Measurements from ENCODE around the gene AEBP2. TPM values are rescaled to one million over a fixed set of nuclear protein-coding genes. Genes with fewer than 3 reads are reported as not detected.
A peak's percentile ranks its signal among the peaks of the same experiment; 100 is the strongest.
"Not testable (repeated sequence)": the region's sequence is repeated elsewhere in the genome, so short reads cannot be mapped to it uniquely, and the experiment has no call there.

Gene AEBP2
- total RNA-seq, 2 donors from 2014 or later: 28.2 to 31.5 TPM

DNA sequence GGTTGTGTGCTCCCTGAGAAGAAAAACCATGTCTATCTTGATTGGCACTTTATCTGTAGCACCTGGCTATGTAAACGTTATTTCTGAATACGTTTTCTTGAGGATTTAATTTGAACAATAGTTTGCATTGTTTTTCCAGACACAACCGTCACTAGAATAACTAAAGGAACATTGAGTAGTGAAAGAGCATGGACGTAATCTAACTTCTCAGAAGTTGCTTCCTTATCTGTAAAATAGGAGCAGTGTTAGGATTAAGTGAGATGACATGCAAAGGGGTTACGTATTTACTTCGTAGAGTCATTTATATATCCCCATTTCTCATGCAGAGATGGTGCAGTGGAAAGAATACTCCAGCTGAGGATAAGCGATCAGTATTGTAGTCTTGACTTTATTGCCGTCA is 8.1 kb downstream of the AEBP2 start:
- no peak for ATAC-seq
- intact Hi-C loops (cut with DNase I): no loop called here
- no peak for DNase-seq

DNA sequence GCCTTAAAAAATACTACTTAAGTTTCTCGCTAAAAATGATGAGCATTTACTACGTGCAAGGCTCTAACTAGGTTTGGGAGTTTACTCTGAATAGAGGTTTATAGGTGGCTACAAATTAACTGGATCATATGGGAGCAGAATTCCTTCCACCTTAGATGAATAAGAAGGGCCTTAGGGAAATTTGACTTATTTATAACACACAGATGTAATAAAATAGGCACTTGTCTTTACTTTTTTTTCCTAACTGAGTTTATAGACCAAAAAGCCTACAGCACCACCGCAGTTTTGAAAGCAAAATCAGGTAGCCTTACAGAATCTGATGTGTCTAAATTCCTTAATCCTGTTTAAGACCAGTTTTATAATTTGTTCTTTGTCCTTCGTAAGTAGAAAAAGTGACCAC is 10.5 kb downstream of the AEBP2 start:
- intact Hi-C loops (cut with DNase I): no loop called here
- no peak for ATAC-seq

DNA sequence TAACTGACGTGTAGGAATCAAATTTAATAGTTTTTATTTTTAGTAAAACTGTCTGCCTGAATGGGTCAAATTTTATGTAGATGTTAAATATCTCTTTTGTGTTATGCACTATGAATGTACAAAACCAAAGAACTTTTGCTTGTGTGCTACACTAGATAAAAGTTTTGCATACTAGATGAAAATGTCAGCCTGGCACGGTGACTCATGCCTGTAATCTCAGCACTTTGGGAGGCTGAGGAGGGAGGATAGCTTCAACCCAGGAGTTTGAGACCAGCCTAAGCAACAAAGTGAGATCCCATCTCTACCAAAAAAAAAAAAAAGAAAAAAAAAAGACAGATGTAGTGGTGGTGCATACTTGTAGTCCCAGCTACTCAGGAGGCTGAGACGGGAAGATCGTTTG is 11.1 kb downstream of the AEBP2 start:
- intact Hi-C loops (cut with DNase I): no loop called here
- DNase-seq (no peak), ATAC-seq (no peak)

More for the DNA sequence above, 10.5 kb downstream of the AEBP2 start:
- DNase-seq: no peak

DNA sequence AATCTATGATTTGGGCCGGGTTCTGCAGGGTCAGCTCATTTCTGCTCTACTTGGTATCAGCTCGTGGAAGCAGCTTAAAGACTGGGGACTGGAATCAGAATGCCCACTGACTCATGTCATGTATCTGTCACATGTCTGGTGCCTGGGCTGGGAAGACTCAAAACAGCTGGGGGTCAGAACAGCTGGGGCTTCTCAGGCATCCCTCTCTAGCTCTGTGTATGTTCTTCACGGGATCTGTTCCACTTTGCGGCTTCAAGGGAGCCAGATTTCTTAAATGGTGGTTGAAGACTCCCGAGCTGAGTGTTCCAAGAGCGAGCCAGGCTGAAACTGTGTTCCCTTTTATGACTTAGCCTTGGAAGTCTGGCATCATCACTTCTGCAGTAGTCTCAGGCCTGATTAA is 11.9 kb downstream of the AEBP2 start:
- peak in 1 of 2 donors; percentile 66 for ATAC-seq
- intact Hi-C loops (cut with DNase I): no loop called here
- DNase-seq: no peak

DNA sequence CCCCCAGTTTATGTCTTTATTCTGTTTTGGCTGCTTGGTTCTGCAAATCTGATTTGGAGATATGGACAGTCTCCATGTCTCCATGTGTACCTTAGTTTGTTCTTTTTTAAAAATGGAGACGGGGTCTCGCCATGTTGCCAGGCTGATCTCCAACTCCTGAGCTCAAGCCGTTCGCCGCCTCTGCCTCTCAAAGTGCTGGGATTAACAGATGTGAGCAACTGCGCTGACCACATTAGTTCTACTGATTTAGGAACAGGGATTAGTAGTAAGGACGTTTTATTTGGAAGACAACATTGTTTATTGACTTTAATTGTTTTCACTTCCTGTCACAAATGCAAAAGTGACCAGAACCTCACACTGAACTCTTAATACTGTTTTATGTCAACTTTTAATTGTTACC is 14.7 kb downstream of the AEBP2 start:
- no peak for DNase-seq
- intact Hi-C loops (cut with DNase I): no loop called here
- no peak for ATAC-seq

DNA sequence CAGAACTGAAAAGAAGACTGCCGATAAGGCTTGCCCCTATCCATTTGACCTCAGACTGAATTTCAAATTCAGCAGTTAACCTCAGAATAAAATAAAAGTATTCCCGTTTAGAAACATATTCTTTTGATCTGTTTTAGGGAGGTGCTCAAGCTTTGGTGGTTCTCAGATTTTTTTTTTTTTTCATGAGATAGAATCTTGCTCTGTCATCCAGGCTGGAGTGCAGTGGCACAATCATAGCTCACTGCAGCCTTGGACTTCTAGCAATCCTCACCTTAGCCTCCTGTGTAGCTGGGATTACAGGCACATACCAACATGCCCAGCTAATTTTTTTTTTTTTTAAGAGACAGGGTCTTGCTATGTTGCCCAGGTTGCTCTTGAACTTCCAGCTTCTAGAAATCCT is 15.5 kb downstream of the AEBP2 start:
- intact Hi-C loops (cut with DNase I): no loop called here
- DNase-seq (no peak), ATAC-seq (no peak)

DNA sequence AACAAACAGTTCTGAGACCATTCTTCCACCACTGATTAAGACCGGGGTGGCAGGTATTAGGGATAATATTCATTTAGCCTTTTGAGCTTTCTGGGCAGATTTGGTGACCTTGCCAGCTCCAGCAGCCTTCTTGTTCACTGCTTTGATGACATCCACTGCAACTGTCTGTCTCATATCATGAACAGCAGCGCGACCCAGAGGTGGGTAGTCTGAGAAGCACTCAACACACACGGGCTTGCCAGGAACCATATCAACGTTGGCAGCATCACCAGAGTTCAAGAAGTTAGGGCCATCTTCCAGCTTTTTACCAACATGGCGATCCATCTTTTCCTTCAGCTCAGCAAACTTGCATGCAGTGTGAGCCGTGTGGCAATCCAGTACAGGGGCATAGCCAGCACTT is 16.9 kb downstream of the AEBP2 start:
- DNase-seq: peak; percentile 62
- peak; percentile 72 to 76 for ATAC-seq
- intact Hi-C loops (cut with DNase I): no loop called here

DNA sequence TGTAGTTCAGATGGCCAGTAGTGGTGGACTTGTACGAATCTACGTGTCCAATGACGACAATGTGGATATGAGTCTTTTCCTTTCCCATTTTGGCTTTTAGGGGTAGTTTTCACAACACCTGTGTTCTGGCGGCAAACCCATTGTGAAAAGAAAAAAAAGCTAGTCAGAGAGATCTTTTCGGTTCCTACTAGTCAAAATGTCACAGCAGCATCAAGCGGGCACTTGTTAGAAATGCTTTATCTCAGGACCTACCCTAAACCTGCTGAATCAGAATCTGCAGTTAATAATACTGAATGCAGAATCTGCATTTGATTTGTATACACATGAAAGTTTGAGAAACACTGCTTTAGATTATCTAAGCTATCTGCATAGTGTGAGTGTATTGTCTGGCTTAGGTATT is 18.3 kb downstream of the AEBP2 start:
- ATAC-seq (no peak), DNase-seq (no peak)
- intact Hi-C loops (cut with DNase I): no loop called here

DNA sequence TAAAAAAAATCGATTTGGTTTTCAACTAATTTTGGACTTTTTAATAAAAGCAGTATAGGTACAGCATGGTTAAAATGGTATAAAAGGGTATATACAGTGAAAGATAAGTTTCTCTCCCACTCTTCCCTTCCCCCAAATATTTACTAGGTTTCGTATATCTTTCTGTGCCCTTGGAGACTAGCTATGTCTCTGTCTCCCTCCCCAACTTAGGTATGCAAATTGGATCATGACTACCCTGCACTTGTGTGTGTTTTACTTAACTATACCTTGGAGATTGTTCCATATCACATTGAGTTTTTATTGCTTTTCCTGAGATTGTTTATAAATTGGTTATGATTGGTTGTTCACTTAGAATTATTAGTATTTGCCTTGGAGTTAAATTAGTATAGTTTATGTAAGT is 19.4 kb downstream of the AEBP2 start:
- intact Hi-C loops (cut with DNase I): no loop called here
- ATAC-seq: no peak
- no peak for DNase-seq

DNA sequence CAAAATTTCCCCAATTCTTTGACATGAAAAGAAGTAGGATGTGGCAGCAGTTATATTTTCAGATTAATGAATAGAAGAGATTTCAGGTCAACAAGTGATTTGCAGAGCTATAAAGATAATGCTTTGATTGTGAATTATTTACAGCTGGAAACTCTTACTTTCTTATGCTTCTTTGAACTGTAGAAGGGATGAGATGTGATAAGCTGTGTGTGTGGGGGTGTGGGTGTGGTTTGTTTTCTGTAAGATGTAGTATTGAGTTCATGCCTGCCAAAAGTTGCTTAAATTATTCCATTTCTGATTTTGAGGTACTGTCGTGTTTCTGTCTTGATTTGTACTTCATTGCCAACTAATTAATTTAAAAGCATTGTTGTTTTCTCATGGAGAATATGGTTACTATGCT is 22.7 kb downstream of the AEBP2 start:
- DNase-seq: no peak
- peak in 1 of 2 donors; percentile 64 for ATAC-seq
- intact Hi-C loops (cut with DNase I): no loop called here

DNA sequence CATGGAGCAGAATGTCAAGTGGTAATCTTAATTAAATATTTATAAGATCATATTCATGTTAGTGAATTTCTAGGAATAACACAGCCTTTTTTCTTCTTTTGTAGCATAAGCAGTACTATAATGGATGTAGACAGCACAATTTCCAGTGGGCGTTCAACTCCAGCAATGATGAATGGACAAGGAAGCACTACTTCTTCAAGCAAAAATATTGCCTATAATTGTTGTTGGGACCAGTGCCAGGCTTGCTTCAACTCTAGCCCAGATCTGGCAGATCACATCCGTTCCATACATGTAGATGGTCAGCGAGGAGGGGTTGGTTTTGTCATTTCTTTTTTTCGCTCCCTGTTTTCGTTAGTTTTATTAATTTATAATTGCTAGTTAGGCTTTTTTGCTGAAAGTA is 23.1 kb downstream of the AEBP2 start:
- DNase-seq (no peak), ATAC-seq (no peak)
- intact Hi-C loops (cut with DNase I): no loop called here

DNA sequence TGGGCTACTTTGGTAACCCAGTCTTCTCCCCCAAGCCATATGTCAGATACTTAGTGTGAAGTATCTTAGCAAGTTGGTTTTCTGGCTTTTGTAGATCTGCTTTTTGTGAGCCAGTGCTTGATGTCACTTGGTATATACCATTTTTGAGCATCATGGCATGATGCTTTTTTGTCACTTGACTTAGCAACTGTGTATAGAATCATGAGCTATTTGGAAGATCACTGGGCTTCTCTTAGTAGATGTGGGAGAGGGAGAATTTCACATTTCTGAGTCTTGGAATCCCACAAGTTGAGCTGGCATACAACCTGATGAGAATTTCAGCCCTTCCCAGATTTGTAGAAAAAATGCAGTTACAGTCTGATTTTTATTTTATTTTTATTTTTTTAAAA is 24.9 kb downstream of the AEBP2 start:
- no peak for ATAC-seq
- no peak for DNase-seq
- intact Hi-C loops (cut with DNase I): no loop called here

DNA sequence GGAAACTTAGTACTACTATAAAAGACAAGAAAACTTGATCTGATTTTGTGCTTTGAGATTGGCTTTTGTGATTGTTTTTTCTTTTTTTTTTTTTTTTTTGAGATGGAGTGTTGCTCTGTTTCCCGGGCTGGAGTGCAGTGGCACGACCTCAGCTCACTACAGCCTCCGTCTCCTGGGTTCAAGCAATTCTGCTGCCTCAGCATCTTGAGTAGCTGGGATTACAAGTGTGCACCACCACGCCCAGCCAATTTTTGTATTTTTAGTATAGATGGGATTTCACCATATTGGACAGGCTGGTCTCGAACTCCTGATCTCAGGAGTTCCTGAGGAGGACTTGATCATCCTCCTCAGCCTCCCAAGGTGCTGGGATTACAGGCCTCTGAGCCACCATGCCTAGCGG is 26.4 kb downstream of the AEBP2 start:
- DNase-seq (no peak), ATAC-seq (no peak)
- intact Hi-C loops (cut with DNase I): no loop called here

DNA sequence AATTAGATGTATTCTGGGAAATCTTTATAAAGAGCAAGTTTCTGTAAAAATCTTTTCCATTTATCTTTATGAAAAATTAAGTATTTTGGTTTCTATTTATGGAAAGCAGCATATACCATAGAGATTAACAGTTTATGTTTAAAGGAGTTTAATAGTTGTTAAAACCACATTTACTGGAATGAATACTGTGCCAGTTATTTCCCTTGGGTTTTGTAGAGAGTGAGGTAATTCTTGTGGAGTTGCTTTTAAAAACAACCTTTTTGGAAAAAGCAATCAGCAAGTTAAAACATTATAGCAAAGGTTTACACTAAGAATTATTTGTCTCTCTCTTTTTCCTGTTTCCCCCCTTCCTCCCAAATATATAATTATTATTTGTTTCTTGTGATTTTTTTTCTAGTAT is 34.9 kb downstream of the AEBP2 start:
- no peak for ATAC-seq
- intact Hi-C loops (cut with DNase I): no loop called here

DNA sequence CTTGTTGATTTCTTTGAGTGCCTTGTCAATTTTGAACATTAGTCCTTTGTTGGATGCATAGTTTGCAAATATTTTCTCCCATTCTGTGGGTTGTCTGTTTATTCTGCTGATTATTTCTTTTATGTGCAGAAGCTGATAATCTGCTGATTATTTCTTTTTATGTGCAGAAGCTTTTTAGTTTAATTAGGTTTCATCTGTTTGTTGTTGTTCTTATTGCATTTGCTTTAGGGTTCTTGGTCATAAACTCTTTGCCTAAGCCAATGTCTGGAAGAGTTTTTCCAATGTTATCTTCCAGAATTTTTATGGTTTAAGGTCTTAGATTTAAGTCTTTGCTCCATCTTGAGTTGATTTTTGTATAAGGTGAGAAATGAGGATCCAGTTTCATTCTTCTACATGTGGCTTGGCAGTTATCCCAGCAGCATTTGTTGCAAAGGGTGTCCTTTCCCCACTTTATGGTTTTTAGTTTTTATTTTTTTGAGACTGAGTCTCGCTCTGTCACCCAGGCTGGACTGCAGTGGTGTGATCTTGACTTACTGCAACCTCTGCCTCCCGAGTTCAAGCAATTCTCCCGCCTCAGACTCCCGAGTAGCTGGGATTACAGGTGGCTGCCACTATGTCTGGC is 36.7 kb downstream of the AEBP2 start:
- ATAC-seq; DNase-seq; intact Hi-C loops (cut with DNase I): not testable (repeated sequence)

More for the DNA sequence above, 34.9 kb downstream of the AEBP2 start:
- DNase-seq: no peak

DNA sequence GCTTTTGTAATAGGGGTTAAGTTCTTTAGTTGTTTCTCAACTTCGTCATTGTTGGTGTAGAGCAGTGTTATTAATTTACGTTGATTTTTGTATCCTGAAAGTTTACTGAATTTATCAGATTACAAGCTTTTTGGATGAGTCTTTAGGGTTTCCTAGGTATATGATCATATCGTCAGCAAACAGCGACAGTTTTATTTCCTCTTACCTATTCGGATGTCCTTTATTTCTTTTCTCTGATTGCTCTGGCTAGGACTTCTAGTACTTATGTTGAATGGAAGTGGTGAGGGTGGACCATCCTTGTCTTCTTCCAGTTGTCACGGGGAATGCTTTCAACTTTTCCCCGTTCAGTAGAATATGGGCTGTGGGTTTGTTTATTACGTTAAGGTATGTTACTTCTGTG is 37.8 kb downstream of the AEBP2 start:
- ATAC-seq (no peak), DNase-seq (no peak)
- intact Hi-C loops (cut with DNase I): no loop called here

DNA sequence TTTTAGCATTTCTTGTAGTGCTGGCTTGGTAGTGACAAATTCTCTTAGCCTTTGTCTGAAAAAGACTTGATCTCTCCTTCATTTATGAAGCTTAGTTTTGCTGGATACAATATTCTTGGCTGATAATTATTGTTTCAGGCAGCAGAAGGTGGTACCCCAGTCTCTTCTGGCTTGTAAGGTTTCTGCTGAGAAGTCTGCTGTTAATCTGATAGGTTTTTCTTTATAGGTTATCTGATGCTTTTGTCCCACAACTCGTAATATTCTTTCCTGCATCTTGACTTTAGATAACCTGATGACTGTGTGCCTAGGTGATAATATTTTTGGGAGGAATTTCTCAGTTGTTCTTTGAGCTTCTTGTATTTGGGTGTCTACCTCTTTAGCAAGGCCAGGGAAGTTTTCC is 41.2 kb downstream of the AEBP2 start:
- DNase-seq (no peak), ATAC-seq (no peak)
- intact Hi-C loops (cut with DNase I): no loop called here

DNA sequence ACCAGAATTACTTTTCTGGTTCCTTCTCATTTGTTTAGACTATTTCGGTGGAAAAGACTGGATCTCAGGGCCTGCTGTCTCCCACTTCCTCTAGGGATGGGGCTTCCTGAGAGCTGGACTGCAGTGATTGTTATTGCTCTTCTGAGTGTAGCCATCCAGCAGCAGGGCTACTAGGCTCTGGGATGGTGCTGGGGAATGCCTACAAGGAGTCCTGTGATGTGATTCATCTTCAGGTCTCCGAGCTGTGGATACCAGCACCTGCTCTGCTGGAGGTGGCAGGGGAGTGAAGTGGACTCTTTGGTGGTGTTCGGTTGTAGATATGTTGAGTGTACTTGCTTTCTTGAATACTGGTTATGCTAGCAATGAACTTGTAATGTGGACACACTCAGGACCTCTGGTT is 42.7 kb downstream of the AEBP2 start:
- DNase-seq (no peak), ATAC-seq (peak in 1 of 2 donors; percentile 21)
- intact Hi-C loops (cut with DNase I): no loop called here

DNA sequence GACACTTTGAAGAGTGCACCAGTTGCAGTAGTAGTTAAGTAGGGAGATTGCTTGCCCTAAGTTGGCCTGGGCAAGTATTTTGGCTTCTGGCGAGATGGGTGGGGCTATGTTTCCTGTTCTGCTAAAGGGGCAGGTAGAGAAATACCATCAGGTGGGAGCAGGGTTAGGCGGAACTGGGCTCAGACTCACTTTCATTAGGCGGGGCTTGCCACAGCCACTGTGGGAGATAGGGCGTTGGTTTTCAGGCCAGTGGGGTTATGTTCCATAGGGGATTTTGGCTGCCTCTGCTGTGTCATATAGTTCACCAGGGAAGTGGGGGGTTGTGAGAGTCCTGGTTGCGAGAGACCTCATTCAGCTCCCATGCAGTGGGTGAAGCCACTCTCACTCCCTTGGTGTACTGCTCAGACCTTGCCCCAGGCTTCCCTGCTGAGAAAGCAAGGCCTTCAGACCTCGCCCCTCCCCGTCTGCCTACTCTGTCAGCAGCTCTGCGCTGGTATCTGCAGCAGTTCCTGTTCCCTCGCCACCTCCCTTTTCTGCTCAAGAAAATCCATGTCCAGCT is 43.3 kb downstream of the AEBP2 start:
- intact Hi-C loops (cut with DNase I): no loop called here
- ATAC-seq: peak; percentile 61 to 72

DNA sequence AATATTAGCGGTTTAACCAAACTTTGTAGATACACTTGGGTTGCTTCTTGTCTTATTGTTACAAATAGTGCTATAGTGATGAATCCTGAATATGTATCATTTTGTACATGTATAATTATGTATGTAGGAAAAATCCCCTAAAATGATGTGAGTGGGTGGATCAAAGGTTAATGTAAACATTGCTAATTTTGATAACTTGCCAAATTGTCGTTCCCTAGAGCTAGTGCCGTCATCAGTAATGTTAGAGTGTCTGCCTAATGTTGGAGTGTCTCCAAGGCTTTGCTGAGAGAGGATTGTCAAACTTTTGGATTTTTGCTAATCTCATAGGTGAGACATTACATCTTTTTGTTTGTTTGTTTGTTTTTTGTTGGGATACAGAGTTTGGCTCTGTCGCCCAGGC is 44.4 kb downstream of the AEBP2 start:
- intact Hi-C loops (cut with DNase I): no loop called here
- ATAC-seq: no peak

More for the DNA sequence above, 43.3 kb downstream of the AEBP2 start:
- peak; percentile 48 for DNase-seq

DNA sequence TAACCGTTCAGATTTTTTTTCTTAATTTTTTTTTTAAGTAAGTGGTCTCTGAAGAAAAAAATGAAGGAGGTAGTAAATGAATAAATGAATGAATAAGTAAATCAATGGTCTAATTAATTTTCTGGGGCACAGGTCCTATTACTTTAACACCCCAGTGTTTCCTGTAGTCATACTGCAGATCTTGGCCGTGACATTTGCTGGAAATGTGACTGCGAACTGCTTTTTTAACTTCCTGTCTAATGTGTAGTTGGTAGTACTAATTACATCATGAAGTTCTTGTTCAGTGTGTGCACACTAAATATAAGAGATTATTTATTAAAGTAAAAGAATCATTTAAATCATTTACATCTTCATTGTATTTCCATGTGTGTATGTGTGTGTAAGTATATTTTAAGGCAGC is 45.4 kb downstream of the AEBP2 start:
- DNase-seq (no peak), ATAC-seq (no peak)
- intact Hi-C loops (cut with DNase I): no loop called here

More for the DNA sequence above, 44.4 kb downstream of the AEBP2 start:
- DNase-seq: no peak

DNA sequence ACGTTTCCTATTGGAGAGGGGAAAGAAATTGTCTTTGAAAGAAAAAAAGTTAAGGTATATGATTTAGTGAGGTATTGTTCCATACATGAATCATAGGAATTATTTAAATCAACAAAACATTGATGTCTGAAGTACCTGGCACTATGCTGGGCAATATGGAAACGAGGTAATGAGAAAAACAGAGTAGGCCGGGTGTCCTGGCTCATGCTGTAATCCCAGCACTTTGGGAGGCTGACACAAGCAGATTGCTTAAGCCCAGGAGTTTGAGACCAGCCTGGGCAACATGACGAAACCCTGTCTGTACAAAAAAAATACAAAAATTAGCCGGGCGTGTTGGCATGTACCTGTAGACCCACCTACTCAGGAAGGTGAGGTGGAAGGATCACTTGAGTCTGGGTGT is 45.9 kb downstream of the AEBP2 start:
- intact Hi-C loops (cut with DNase I): no loop called here
- DNase-seq: no peak
- ATAC-seq: no peak

Measured in left cardiac atrium (tissue), 4 donors.